PC-3 (cell line): ENCODE data around the gene PRSS8. TPM values are rescaled to one million over a fixed set of nuclear protein-coding genes. Genes with fewer than 3 reads are reported as not detected.
"Not testable (repeated sequence)": the region's sequence is repeated elsewhere in the genome, so short reads cannot be mapped to it uniquely, and the experiment has no call there.

Experiments used
- ATAC-seq: fragments of 200-7000 bp; cut with Tn5 transposase; 2 replicates; pipeline ENCODE4 v1.9.1; 2020; ENCODE audit warnings: mild to moderate bottlenecking, moderate library complexity
- BruUV-seq: library from RNA; stranded (reverse); fragments of 400-500 nt; replicated peaks from 2 replicates; lab custom pipeline; 2021; lab: Mats Ljungman, UMichigan
- CTCF ChIA-PET: fragments of 300-600 bp; sonication (Branson Sonifier 250); formaldehyde crosslinking; loops from one replicate; lab custom pipeline; 2022; ENCODE audit warnings: antibody characterized with exemption; lab: Charles Lee
- POLR2A ChIA-PET: fragments of 300-600 bp; sonication (Branson Sonifier 250); formaldehyde crosslinking; loops from one replicate; lab custom pipeline; 2022; ENCODE audit warnings: antibody characterized with exemption; ENCODE audit not compliant: unreplicated experiment; lab: Charles Lee
- DNase-seq: peaks from one replicate; pipeline ENCODE4 v3.0.0-alpha.2; 2015
- H2AFZ ChIP-seq: fragments of 300-600 bp; sonication (generic); 2 replicates; pipeline ENCODE4 v1.6.0; 2016; ENCODE audit warnings: antibody characterized with exemption, low read length
- H3F3A ChIP-seq: fragments of 300-600 bp; sonication (generic); one replicate; pipeline ENCODE4 v1.6.0; 2017; ENCODE audit warnings: antibody characterized with exemption, low read length, control low read depth, mild to moderate bottlenecking; ENCODE audit not compliant: unreplicated experiment
- H3K27ac ChIP-seq: fragments of 300-600 bp; sonication (generic); 2 replicates; pipeline ENCODE4 v1.5.1; 2016; ENCODE audit warnings: mild to moderate bottlenecking, low read length
- H3K27me3 ChIP-seq: fragments of 300-600 bp; sonication (generic); 2 replicates; pipeline ENCODE4 v1.6.1; 2016; ENCODE audit warnings: low read length, mixed read lengths
- H3K36me3 ChIP-seq: fragments of 300-600 bp; sonication (generic); 2 replicates; pipeline ENCODE4 v1.6.1; 2016; ENCODE audit warnings: low read depth, mixed run types, low read length, mixed read lengths
- H3K4me1 ChIP-seq: fragments of 300-600 bp; sonication (generic); 2 replicates; pipeline ENCODE4 v1.5.1; 2016; ENCODE audit warnings: low read length; ENCODE audit not compliant: insufficient read depth
- H3K4me2 ChIP-seq: fragments of 300-600 bp; sonication (generic); 2 replicates; pipeline ENCODE4 v1.6.0; 2016; ENCODE audit warnings: low read length
- H3K4me3 ChIP-seq: fragments of 300-600 bp; sonication (generic); 2 replicates; pipeline ENCODE4 v1.5.1; 2016; ENCODE audit warnings: mild to moderate bottlenecking, low read length, mixed read lengths
- H3K79me2 ChIP-seq: fragments of 300-600 bp; sonication (generic); 2 replicates; pipeline ENCODE4 v1.6.1; 2017; ENCODE audit warnings: low read length, mixed read lengths
- H3K9ac ChIP-seq: fragments of 300-600 bp; sonication (generic); 2 replicates; pipeline ENCODE4 v1.6.0; 2016; ENCODE audit warnings: mild to moderate bottlenecking, low read length
- H3K9me2 ChIP-seq: fragments of 300-600 bp; sonication (generic); replicated peaks from 2 replicates; pipeline ENCODE4 v1.6.1; 2016; ENCODE audit warnings: mixed run types, low read length, mixed read lengths
- H3K9me3 ChIP-seq: fragments of 300-600 bp; sonication (generic); 2 replicates; pipeline ENCODE4 v1.6.1; 2016; ENCODE audit warnings: low read length, mixed read lengths
- H4K20me1 ChIP-seq: fragments of 300-600 bp; sonication (generic); 2 replicates; pipeline ENCODE4 v1.6.1; 2016; ENCODE audit warnings: low read length, mixed read lengths
- EZH2 ChIP-seq: fragments of 300-600 bp; sonication (generic); IDR thresholded peaks from one replicate; pipeline ENCODE4 v1.6.1; 2017; ENCODE audit warnings: antibody characterized with exemption, mild to moderate bottlenecking, low read length; ENCODE audit not compliant: unreplicated experiment
- EZH2phosphoT487 ChIP-seq: fragments of 300-600 bp; sonication (generic); IDR thresholded peaks from 2 replicates; pipeline ENCODE4 v1.6.1; 2018; ENCODE audit warnings: mild to moderate bottlenecking, antibody characterized with exemption, low read length, borderline replicate concordance
- intact Hi-C: fragments of 100-400 bp; cut with micrococcal nuclease; formaldehyde crosslinking; loops from 2 replicates; pipeline ENCODE4 v1.9.0; 2023
- total RNA-seq: library from RNA; depleted of rRNA; stranded (reverse); fragments of >200 nt; gene quantifications from 2 replicates; pipeline ENCODE4 v1.2.3, GENCODE V29; 2014
- TF ChIP-seq, protein P1 (sequence below): fragments of 300-600 bp; sonication (generic); conservative IDR thresholded peaks from 2 replicates; pipeline ENCODE4 v1.5.1; 2017; ENCODE audit warnings: antibody characterized with exemption, low read depth, mild to moderate bottlenecking, low read length

PRSS8 gene
- total RNA-seq, 1 experiment from 2014 or later = 23.4 TPM

DNA sequence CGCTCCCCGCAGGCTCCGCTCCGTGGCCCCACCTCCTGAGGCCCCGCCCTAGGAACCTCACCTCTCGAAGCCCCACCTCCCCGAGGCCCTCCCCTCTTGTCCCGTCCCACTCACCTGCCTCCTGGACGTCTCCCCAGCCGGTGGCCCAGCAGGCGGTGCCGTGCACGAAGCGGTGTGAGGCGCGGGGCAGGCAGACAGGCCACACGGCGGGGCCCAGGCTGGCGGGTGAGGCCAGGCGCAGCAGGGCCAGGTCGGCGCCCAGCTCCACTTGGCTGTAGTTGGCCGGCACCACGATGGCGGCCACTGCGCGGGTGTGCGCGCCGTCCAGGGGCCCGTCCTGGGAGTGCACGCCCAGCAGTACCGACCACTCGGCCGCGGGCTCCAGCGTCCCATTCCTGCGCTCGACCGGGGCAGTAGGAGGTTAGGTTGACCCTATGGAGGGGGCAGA is 12.8 kb upstream of the PRSS8 start:
- H3K27ac ChIP-seq = no peak overlapping the region
- no peaks in the 10 kb centered on the region for H4K20me1 ChIP-seq
- POLR2A ChIA-PET = no interaction called here
- no peaks in the 10 kb centered on the region for H3K27me3 ChIP-seq
- H3K36me3 ChIP-seq = no peaks in the 10 kb centered on the region
- H3K9me3 ChIP-seq = no peaks in the 10 kb centered on the region
- intact Hi-C loops = loop anchor here (10.0 kb wide), 1 partner anchor 124 kb away; no protein-coding TSS in a partner anchor
- DNase-seq (no peak), ATAC-seq (no peak)
- H3K4me2 ChIP-seq = no peak overlapping the region
- no peaks in the 10 kb centered on the region for H3K9me2 ChIP-seq
- no peak overlapping the region for H3K9ac ChIP-seq
- H2AFZ ChIP-seq = no peak overlapping the region
- CTCF ChIA-PET = no interaction called here
- TF ChIP-seq EZH2phosphoT487 = no peak
- TF ChIP-seq EZH2 = no peak
- TF ChIP-seq, protein P1, sequence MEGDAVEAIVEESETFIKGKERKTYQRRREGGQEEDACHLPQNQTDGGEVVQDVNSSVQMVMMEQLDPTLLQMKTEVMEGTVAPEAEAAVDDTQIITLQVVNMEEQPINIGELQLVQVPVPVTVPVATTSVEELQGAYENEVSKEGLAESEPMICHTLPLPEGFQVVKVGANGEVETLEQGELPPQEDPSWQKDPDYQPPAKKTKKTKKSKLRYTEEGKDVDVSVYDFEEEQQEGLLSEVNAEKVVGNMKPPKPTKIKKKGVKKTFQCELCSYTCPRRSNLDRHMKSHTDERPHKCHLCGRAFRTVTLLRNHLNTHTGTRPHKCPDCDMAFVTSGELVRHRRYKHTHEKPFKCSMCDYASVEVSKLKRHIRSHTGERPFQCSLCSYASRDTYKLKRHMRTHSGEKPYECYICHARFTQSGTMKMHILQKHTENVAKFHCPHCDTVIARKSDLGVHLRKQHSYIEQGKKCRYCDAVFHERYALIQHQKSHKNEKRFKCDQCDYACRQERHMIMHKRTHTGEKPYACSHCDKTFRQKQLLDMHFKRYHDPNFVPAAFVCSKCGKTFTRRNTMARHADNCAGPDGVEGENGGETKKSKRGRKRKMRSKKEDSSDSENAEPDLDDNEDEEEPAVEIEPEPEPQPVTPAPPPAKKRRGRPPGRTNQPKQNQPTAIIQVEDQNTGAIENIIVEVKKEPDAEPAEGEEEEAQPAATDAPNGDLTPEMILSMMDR = no peak
- BruUV-seq = no TSS peak
- H3K4me1 ChIP-seq = no peaks in the 10 kb centered on the region
- no peak overlapping the region for H3K4me3 ChIP-seq
- no peaks in the 10 kb centered on the region for H3F3A ChIP-seq
- H3K79me2 ChIP-seq = no peaks in the 10 kb centered on the region

DNA sequence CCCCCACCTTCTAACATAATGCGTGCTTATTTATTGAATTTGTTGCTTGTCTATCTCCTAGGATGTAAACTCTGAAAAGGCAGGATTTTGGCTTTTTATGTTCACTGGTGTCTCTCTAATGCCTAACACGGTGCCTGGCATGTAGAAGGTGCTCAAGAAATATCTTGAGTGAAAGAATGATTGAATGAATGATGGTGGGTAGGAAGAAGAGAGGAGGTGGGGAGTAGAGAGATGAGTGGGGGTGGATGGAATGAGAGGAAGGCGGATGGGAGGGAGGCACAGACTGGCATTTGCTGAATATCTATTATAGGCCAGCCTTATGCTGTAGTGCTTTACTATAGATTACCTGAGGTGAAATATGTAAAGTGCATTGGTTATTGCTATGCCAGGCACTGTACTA is 12.0 kb upstream of the PRSS8 start:
- ChIA-PET CTCF (no interaction called here), POLR2A (no interaction called here)
- no peak overlapping the region for H3K9ac ChIP-seq
- no peak overlapping the region for H2AFZ ChIP-seq
- no peak overlapping the region for H3K4me3 ChIP-seq
- no peaks in the 10 kb centered on the region for H4K20me1 ChIP-seq
- no peaks in the 10 kb centered on the region for H3K9me2 ChIP-seq
- no TSS peak for BruUV-seq
- H3K9me3 ChIP-seq = no peaks in the 10 kb centered on the region
- TF ChIP-seq EZH2phosphoT487 (no peak), EZH2 (no peak)
- TF ChIP-seq, protein P1 = no peak
- no peaks in the 10 kb centered on the region for H3K4me1 ChIP-seq
- no peaks in the 10 kb centered on the region for H3K79me2 ChIP-seq
- no peak overlapping the region for H3K4me2 ChIP-seq
- intact Hi-C loops = loop anchor here (10.0 kb wide), 1 partner anchor 123 kb away; no protein-coding TSS in a partner anchor
- ATAC-seq (no peak), DNase-seq (no peak)
- H3F3A ChIP-seq = no peaks in the 10 kb centered on the region
- H3K36me3 ChIP-seq = no peaks in the 10 kb centered on the region
- H3K27me3 ChIP-seq = no peaks in the 10 kb centered on the region
- H3K27ac ChIP-seq = no peak overlapping the region

DNA sequence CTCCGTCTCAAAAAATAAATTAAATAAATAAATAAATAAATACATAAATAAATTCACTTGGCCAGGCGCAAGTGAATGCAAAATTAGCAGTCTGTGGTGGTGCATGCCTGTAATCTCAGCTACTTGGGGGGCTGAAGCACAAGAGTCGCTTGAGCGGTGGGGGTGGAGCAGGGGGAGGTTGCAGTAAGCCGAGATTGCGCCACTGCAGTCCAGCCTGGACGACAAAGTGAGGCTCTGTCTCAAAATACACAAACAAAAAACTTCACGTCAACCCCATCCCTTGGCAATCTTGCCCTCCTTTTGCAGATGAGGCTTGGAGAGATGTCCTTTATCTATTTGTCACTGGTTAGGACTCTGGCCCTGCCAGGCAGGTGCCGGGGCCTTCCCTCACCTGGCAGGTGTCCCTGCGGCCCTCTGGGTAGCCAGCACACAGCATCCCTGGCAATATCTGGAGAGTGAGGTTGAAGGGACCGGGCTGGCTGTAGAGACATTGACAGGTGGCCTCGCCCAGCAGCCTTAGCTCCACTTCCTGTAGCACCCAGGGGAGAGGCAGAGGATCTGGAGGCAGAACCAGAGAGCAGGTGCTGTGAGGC is 10.0 kb upstream of the PRSS8 start:
- Histone ChIP-seq H4K20me1 (no peaks in the 10 kb centered on the region), H2AFZ (no peak overlapping the region), H3K36me3 (no peaks in the 10 kb centered on the region), H3K4me1 (peaks cover 8% of the 10 kb centered on the region), H3K9me3 (no peaks in the 10 kb centered on the region), H3K79me2 (no peaks in the 10 kb centered on the region), H3K27me3 (no peaks in the 10 kb centered on the region), H3K4me2 (no peak overlapping the region), H3K4me3 (no peak overlapping the region), H3K27ac (no peak overlapping the region), H3K9me2 (no peaks in the 10 kb centered on the region), H3F3A (no peaks in the 10 kb centered on the region), H3K9ac (no peak overlapping the region)
- CTCF ChIA-PET = no interaction called here
- BruUV-seq = no TSS peak
- POLR2A ChIA-PET = no interaction called here
- no peak for TF ChIP-seq EZH2
- DNase-seq = no peak
- ATAC-seq = no peak
- intact Hi-C loops = loop anchor here (10.0 kb wide), 1 partner anchor 121 kb away; no protein-coding TSS in a partner anchor

DNA sequence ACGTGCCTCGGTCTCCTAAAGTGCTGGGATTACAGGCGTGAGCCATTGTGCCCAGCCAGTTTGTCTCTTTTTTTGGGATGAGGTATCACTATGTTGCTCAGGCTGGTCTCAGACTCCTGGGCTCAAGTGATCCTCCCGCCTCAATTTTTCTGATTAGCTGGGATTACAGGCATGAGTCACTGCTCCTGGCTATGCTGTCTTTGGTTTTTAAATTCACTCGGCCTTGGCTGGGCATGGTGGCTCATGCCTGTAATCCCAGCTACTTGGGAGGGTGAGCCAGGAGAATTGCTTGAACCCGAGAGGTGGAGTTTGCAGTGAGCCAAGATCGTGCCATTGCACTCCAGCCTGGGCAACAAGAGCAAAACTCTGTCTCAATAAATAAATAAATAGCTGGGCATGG is 8.9 kb upstream of the PRSS8 start:
- H3K9me3 ChIP-seq, POLR2A ChIA-PET, ATAC-seq, BruUV-seq, H3K79me2 ChIP-seq, H3K4me1 ChIP-seq, H3K27ac ChIP-seq, H3K9ac ChIP-seq, H3K4me3 ChIP-seq, H3K4me2 ChIP-seq, H3F3A ChIP-seq, CTCF ChIA-PET, H2AFZ ChIP-seq, H3K36me3 ChIP-seq, DNase-seq, H4K20me1 ChIP-seq, H3K27me3 ChIP-seq, H3K9me2 ChIP-seq: not testable (repeated sequence)
- intact Hi-C loops = loop anchor here (5.0 to 10.0 kb wide), 2 partner anchors 120 to 298 kb away; partner anchors contain the start of gene ZNF843
